ENCODE data around the gene ATP5MC2.

Gene ATP5MC2

DNA sequence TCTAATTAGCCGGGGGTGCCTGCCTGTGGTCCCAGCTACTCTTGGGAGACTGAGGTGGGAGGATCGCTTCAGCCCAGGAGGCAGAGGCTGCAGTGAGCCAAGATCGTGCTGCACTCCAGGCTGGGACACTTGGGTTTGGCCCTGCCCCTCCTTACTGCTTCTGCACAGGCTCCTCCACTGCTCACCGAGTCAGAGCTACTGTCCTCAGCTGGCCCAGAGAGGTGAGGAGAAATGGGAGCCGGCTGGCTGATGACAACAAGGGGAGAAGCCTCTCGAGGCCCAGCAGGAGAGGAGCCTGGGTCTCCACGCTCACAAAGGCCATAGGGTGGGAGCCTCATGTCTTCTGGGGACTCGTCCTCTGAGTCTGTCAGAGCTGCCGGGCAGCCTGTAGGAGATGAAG is 37.6 kb upstream of the ATP5MC2 start:
- H3K27ac ChIP-seq: no peak overlapping the region
- TF ChIP-seq CTCF (conservative IDR thresholded peaks at IDR 0.05): no peak
- TF ChIP-seq ZFX (IDR thresholded peaks at IDR 0.05): no peak

DNA sequence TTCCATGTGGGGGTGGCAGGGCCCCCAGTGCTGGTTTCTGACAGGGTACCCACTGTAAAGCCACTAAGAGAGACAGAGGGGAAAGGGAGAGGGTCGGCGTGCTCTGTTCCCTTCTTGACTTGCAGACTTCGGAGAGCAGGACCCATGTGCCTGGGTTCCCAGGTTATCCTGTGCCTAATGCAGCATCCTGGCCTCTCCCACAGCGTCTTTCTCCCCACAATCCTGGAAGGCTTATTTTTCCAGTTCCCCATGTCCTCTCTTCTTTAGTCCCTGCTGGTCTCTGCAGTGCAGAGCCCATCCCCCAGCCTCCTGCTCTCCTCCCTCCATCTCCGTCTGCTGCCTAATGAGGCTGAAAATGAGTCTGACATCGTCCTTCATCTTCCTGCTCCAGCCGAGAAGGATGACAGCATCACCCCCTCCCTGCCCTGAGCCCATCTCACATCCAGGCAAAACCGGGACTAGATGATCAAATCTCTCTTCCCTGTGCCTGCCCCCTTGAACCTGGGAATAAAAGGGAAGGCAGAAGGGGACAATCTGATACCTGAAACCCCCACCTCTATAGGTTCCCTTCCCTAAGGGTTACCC is 36.3 kb upstream of the ATP5MC2 start:
- TF ChIP-seq ZFX (IDR thresholded peaks at IDR 0.05) (no peak), CTCF (conservative IDR thresholded peaks at IDR 0.05) (no peak)
- no peak overlapping the region for H3K27ac ChIP-seq

DNA sequence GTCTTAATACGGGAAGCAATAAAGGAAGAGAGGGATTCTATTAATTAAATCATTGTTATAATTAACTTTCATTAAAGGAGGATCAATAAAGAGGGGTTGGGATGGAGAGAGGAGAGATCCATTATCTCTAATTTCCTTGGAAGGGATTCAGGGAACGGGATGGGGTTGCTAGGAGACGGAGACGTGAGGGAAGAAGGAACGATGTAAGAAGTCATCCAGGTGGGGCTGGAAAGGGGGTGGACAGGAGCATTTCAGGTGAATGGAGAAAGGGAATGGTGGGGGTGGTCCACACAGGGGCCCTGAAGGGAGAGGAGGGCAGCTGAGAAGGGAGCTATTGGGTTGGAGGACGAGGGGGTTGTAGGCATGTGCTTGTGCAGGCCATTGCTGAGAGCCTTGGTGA is 34.2 kb upstream of the ATP5MC2 start:
- no peak overlapping the region for H3K27ac ChIP-seq
- TF ChIP-seq ZFX (IDR thresholded peaks at IDR 0.05) (no peak), CTCF (conservative IDR thresholded peaks at IDR 0.05) (no peak)

- no peak overlapping the region for H3K27ac ChIP-seq
- TF ChIP-seq ZFX (IDR thresholded peaks at IDR 0.05): no peak
- no peak for TF ChIP-seq CTCF (conservative IDR thresholded peaks at IDR 0.05)
Measured at GRCh38 chr12:53709671-53710070, 33.8 kb upstream of the ATP5MC2 start.

- TF ChIP-seq ZFX (IDR thresholded peaks at IDR 0.05) (no peak), CTCF (conservative IDR thresholded peaks at IDR 0.05) (no peak)
- H3K27ac ChIP-seq: no peak overlapping the region
Measured at GRCh38 chr12:53706080-53706479, 30.2 kb upstream of the ATP5MC2 start.

GRCh38 chr12:53703756-53704155 is 27.9 kb upstream of the ATP5MC2 start:
- TF ChIP-seq CTCF (conservative IDR thresholded peaks at IDR 0.05) (no peak), ZFX (IDR thresholded peaks at IDR 0.05) (no peak)
- H3K27ac ChIP-seq: no peak overlapping the region

- TF ChIP-seq ZFX (IDR thresholded peaks at IDR 0.05) (no peak), CTCF (conservative IDR thresholded peaks at IDR 0.05) (peak; percentile 97)
- H3K27ac ChIP-seq: no peak overlapping the region; the same call in 1 of the 2 replicates
Measured at GRCh38 chr12:53701518-53702264, 25.8 kb upstream of the ATP5MC2 start.

All from C4-2B (cell line).